NCI-H2196 (cell line): ENCODE results near the gene FAM193B.

Experiments
- DNase-seq: peaks from one replicate; lab custom pipeline; 2025; ENCODE audit not compliant: unreplicated experiment; lab: John Stamatoyannopoulos, UW

FAM193B gene

GRCh38 chr5:177472460-177473442 is 81.6 kb downstream of the FAM193B start:
- DNase-seq: peak; percentile 34

GRCh38 chr5:177471610-177472356 is 82.6 kb downstream of the FAM193B start:
- DNase-seq: no peak

GRCh38 chr5:177470759-177471536 is 83.4 kb downstream of the FAM193B start:
- no peak for DNase-seq
